Measurements from ENCODE around the gene MIPOL1. TPM values are rescaled to one million over a fixed set of nuclear protein-coding genes. Genes with fewer than 3 reads are reported as not detected.

Gene MIPOL1
- total RNA-seq, 6 experiments from 2014 or later, result 3.0 to 5.7 (median 4.0) TPM

DNA sequence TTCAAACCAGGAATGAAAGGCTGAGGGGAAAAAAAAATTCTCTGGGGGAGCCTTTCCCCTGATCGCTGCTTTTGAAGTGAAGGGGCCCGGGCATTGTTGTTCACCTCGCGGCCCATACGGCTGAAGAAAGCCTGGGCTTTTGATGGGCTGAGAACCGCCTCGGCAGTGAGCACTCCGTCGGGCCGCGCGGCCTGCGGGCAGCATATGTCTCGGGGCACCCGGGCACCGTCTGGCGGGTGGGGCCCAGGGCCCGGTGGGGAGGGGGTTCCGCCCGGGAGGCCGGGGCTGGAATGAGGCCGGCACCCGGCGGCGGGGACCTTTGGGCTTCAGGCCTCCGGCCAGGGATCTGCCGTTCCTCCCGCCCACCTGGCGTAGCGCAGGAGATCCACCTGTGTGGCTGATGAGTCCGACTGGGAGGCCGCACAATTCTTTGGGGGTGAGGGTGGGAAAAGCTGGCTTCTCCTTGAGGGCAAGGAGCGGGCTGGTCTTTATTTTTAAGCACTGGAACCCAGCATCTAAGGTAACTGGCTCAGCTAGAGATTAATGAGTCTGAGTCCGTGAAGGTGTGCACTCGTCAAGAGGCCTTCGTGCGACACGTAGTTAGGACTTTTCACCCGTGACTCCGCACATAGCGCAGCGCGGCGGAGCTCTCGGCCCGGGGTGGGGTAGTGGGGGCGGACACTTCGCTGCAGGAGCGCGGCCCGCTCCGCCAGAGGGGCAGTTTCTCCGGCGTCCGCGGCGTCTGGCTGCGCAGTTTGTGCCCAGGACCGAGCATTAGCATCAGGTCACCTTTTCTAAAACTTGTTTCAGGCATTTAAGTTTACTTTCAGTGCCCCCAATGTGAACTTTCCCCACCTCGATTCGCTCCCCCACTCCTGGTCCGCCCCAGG lies 386.7 kb downstream of the MIPOL1 start:
- H3K4me1 ChIP-seq, result peaks cover 0 to 19% (median 0%) of the 10 kb centered on the region in 4 donors
- WGBS (ENCODE audit: insufficient coverage, low coverage, low lambda C conversion rate, missing lambda C conversion rate), result 43% methylated on average over 16 of the region's 62 CpGs
- no peak for TF ChIP-seq POLR2A (IDR thresholded peaks at IDR 0.05)
- TF ChIP-seq, protein P1, sequence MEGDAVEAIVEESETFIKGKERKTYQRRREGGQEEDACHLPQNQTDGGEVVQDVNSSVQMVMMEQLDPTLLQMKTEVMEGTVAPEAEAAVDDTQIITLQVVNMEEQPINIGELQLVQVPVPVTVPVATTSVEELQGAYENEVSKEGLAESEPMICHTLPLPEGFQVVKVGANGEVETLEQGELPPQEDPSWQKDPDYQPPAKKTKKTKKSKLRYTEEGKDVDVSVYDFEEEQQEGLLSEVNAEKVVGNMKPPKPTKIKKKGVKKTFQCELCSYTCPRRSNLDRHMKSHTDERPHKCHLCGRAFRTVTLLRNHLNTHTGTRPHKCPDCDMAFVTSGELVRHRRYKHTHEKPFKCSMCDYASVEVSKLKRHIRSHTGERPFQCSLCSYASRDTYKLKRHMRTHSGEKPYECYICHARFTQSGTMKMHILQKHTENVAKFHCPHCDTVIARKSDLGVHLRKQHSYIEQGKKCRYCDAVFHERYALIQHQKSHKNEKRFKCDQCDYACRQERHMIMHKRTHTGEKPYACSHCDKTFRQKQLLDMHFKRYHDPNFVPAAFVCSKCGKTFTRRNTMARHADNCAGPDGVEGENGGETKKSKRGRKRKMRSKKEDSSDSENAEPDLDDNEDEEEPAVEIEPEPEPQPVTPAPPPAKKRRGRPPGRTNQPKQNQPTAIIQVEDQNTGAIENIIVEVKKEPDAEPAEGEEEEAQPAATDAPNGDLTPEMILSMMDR (IDR thresholded peaks at IDR 0.05), result no peak
- H3K36me3 ChIP-seq, result no peaks in the 10 kb centered on the region
- DNase-seq, result peak; percentile 53 to 78 (median 73)
- peak overlapping the region; percentile 61 to 79 (median 68) for H3K27ac ChIP-seq
- no peaks in the 10 kb centered on the region for H3K27me3 ChIP-seq
- peak overlapping the region; percentile 53 to 70 (median 59) for H3K4me3 ChIP-seq
- intact Hi-C loops (cut with DNase I), result no loop called here
- no peaks in the 10 kb centered on the region for H3K9me3 ChIP-seq
- peak; percentile 9 to 55 (median 43) for ATAC-seq

DNA sequence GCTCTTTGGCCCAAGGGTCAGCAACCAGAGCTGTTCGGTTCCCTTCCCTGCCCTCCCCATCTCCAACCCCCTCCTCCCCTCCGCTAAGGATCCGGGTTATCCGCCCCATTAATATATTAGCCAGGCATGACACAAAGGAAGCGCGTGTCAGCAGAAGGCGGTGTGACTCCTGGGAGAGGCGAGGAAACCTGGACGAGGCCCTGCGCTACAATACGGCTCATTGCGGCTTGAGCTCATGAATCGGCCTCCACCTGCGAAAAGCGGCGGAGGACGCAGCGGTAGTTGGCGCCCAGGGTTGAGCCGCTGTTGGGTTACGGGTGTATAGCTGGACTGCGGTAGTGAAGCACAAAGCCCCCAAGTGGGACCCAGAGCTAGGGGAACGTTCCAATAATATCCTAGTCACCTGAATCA lies 387.4 kb downstream of the MIPOL1 start:
- H3K27ac ChIP-seq, result peak overlapping the region in 1 of 3 donors; percentile 20
- DNase-seq, result no peak
- no peak for ATAC-seq
- no peaks in the 10 kb centered on the region for H3K27me3 ChIP-seq
- no peak overlapping the region for H3K4me3 ChIP-seq
- H3K9me3 ChIP-seq, result no peaks in the 10 kb centered on the region
- intact Hi-C loops (cut with DNase I), result no loop called here
- 52% methylated on average over 10 of the region's 23 CpGs for WGBS (ENCODE audit: insufficient coverage, low coverage, low lambda C conversion rate, missing lambda C conversion rate)
- peaks cover 0 to 19% (median 0%) of the 10 kb centered on the region in 4 donors for H3K4me1 ChIP-seq
- TF ChIP-seq, protein P1 (IDR thresholded peaks at IDR 0.05), result no peak
- no peak for TF ChIP-seq POLR2A (IDR thresholded peaks at IDR 0.05)
- H3K36me3 ChIP-seq, result no peaks in the 10 kb centered on the region

DNA sequence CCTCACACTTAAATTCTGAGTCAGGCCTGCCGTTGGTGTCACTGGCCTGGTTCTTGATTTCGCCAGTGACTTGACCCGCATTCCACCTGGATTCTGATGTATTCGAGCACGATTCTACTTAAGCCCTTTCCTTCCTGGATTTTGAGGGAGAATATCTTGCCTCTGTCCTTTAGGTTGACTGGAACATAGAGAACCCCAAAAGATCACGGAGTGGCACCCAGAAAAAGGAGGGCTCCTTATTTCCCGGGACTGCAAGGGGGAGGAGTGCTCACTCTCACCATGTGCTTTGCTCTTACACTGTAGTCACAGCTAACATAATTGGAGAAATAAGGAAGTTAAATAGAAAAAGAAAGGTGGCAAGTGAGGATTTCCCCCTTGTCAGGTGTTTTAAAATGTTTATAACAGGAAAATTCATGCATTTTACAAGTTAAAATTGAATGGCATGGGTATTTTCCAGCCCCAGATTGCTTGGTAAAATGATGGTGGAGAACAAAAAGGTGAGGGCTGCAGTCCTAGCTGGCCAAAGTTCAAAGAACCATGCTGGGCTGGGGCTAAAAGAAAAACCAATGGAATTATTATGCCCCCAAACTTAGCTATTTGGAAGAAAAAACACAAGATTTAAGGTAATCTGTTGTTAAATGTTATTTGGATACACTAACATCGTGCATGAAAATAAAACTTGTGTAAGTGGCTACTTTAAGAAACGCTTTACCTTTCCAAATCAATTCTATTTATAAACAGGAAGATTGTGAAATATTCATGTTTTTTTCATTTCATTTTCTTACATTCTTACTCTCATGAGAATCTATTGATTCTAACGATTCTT lies 388.4 kb downstream of the MIPOL1 start:
- intact Hi-C loops (cut with DNase I), result no loop called here
- Histone ChIP-seq H3K4me1 (peaks cover 0 to 19% (median 0%) of the 10 kb centered on the region in 4 donors), H3K27me3 (no peaks in the 10 kb centered on the region), H3K27ac (peak overlapping the region in 2 of 3 donors; percentile 93 to 97), H3K9me3 (no peaks in the 10 kb centered on the region), H3K4me3 (no peak overlapping the region), H3K36me3 (no peaks in the 10 kb centered on the region)
- ATAC-seq (no peak), DNase-seq (no peak)
- TF ChIP-seq, protein P1 (IDR thresholded peaks at IDR 0.05), result no peak
- no peak for TF ChIP-seq POLR2A (IDR thresholded peaks at IDR 0.05)
- 17% methylated on average over 10 of the region's 10 CpGs for WGBS (ENCODE audit: insufficient coverage, low coverage, low lambda C conversion rate, missing lambda C conversion rate)

DNA sequence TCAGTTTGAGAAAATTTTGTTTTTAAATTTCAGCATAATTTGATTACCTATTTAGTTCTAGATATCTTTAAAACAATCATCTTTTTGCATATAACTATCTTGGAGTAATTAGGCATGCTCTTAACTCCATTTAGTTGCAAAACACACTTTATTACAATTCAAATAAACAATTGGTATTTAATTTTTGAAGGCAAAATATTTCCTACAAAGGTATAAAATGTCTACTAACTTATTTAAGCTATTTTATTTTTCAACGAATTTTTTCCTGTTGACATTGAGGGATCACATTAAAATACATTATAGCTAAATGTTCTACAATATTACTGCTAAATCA lies 389.0 kb downstream of the MIPOL1 start:
- no peaks in the 10 kb centered on the region for H3K9me3 ChIP-seq
- peaks cover 0 to 19% (median 0%) of the 10 kb centered on the region in 4 donors for H3K4me1 ChIP-seq
- no peak for DNase-seq
- H3K27me3 ChIP-seq, result no peaks in the 10 kb centered on the region
- H3K27ac ChIP-seq, result peak overlapping the region; percentile 88 to 97 (median 93)
- H3K4me3 ChIP-seq, result no peak overlapping the region
- TF ChIP-seq, protein P1 (IDR thresholded peaks at IDR 0.05), result no peak
- TF ChIP-seq POLR2A (IDR thresholded peaks at IDR 0.05), result no peak
- ATAC-seq, result no peak
- 0% methylated on average over 1 of the region's 1 CpG for WGBS (ENCODE audit: insufficient coverage, low coverage, low lambda C conversion rate, missing lambda C conversion rate)
- no peaks in the 10 kb centered on the region for H3K36me3 ChIP-seq
- intact Hi-C loops (cut with DNase I), result no loop called here
